Measurements from ENCODE around the gene SRRM3.

SRRM3 gene

DNA sequence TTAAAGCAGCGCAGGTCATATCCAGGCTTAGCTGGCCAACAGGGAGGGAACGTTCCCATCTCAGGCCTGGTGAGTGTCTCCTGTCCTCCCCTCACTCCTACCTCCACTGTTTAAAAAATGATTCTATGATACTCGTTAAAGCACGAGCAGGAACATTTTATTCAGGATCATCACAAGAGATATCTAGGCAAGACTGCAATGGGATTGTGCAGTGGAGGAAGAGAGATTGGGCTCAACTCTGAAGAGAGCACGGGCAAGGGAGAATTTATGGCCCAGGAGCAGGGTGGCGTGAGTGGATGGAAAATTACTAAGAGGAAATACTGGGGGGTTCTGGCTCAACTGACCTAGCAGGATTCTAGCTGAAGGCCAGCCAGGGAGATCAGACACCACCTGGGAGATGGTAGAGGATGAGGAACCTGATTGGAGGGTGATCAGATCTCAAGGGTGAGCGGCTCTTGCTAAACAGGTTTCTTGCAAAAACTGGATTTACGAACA, 91.8 kb downstream of the SRRM3 start:
- Histone ChIP-seq H3F3A (ENCODE audit: control insufficient read depth, insufficient read depth) (0 out of 2 replicates have a peak, but pooled peaks cover 3% of the 10 kb centered on the region), H3K4me1 (ENCODE audit: control insufficient read depth, low read length) (peaks cover 18% of the 10 kb centered on the region)
- TF ChIP-seq CTCF (IDR thresholded peaks at IDR 0.05; ENCODE audit: low read depth, low read length, poor library complexity, severe bottlenecking), result no peak

DNA sequence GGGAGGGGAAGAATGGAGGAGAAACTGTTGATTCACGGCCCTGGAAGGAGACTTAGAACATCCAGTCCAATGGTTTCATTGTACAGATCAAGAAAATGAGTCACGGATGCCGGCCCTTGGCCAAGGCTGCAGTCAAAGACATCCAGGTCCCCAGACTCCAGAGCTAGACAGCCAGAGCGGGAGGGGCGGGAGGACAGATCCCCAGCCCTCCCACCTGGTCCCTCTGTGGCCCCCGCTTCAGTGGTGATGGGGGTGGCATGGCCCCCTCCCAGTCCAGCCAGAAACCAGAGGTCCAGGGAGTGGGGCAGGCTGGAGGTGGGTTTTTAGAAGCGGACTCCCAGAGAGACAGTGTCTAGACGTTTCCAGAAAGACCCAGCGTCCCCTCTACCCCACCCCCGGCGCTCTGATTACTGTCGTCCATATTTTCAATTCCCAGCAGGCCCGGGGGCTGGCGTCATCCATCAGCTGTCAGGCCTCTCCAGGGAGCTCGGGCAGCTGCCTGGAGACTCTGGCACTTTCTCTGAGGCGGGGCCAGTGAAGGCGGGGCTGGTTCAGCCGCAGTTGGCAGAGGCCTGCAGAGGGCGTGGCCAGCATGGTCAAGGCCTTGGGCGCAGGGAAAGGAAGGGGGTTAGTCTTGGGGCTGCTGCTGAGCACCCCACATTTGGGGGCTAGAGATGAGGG, 92.8 kb downstream of the SRRM3 start:
- Histone ChIP-seq H3K27ac (ENCODE audit: low read depth, low read length) (no peak overlapping the region), H3K4me3 (ENCODE audit: low read length) (no peak overlapping the region), H4K20me1 (ENCODE audit: control insufficient read depth, insufficient read depth, low read depth, low read length) (0 out of 2 replicates have a peak, but pooled peaks cover 2% of the 10 kb centered on the region), H3K27me3 (ENCODE audit: control insufficient read depth, low read length) (peaks cover 29% of the 10 kb centered on the region), H3K4me2 (ENCODE audit: low read length) (peak overlapping the region; percentile 33), H3K79me2 (ENCODE audit: control insufficient read depth, low read length) (no peaks in the 10 kb centered on the region), H3K4me1 (ENCODE audit: control insufficient read depth, low read length) (peaks cover 18% of the 10 kb centered on the region), H3K9me2 (replicated peaks; ENCODE audit: control insufficient read depth, low read length) (no peaks in the 10 kb centered on the region), H3K9me3 (ENCODE audit: control insufficient read depth, insufficient read depth, low read length) (no peaks in the 10 kb centered on the region), H3K36me3 (ENCODE audit: control insufficient read depth, low read length) (no peaks in the 10 kb centered on the region), H3F3A (ENCODE audit: control insufficient read depth, insufficient read depth) (0 out of 2 replicates have a peak, but pooled peaks cover 3% of the 10 kb centered on the region)
- TF ChIP-seq CTCF (IDR thresholded peaks at IDR 0.05; ENCODE audit: low read depth, low read length, poor library complexity, severe bottlenecking) (no peak), EZH2phosphoT487 (IDR thresholded peaks at IDR 0.05; ENCODE audit: borderline replicate concordance, low read length) (no peak)

More for the DNA sequence above, 91.8 kb downstream of the SRRM3 start:
- H4K20me1 ChIP-seq (ENCODE audit: control insufficient read depth, insufficient read depth, low read depth, low read length), result 0 out of 2 replicates have a peak, but pooled peaks cover 2% of the 10 kb centered on the region
- no peaks in the 10 kb centered on the region for H3K9me3 ChIP-seq (ENCODE audit: control insufficient read depth, insufficient read depth, low read length)
- H3K27ac ChIP-seq (ENCODE audit: low read depth, low read length), result no peak overlapping the region
- H3K27me3 ChIP-seq (ENCODE audit: control insufficient read depth, low read length), result peaks cover 30% of the 10 kb centered on the region
- H3K4me2 ChIP-seq (ENCODE audit: low read length), result no peak overlapping the region
- no peaks in the 10 kb centered on the region for H3K9me2 ChIP-seq (replicated peaks; ENCODE audit: control insufficient read depth, low read length)
- no peak overlapping the region for H3K4me3 ChIP-seq (ENCODE audit: low read length)
- no peaks in the 10 kb centered on the region for H3K36me3 ChIP-seq (ENCODE audit: control insufficient read depth, low read length)
- no peaks in the 10 kb centered on the region for H3K79me2 ChIP-seq (ENCODE audit: control insufficient read depth, low read length)

GRCh38 chr7:76296743-76297740, 95.3 kb downstream of the SRRM3 start:
- peaks cover 45% of the 10 kb centered on the region for H3K27me3 ChIP-seq (ENCODE audit: control insufficient read depth, low read length)
- H4K20me1 ChIP-seq (ENCODE audit: control insufficient read depth, insufficient read depth, low read depth, low read length), result 0 out of 2 replicates have a peak, but pooled peaks cover 2% of the 10 kb centered on the region
- H3K9me3 ChIP-seq (ENCODE audit: control insufficient read depth, insufficient read depth, low read length), result no peaks in the 10 kb centered on the region
- no peak overlapping the region for H3K4me3 ChIP-seq (ENCODE audit: low read length)
- peaks cover 14% of the 10 kb centered on the region for H3K4me1 ChIP-seq (ENCODE audit: control insufficient read depth, low read length)
- no peaks in the 10 kb centered on the region for H3K36me3 ChIP-seq (ENCODE audit: control insufficient read depth, low read length)
- peaks cover 4% of the 10 kb centered on the region; the same call in 1 of the 2 replicates for H3F3A ChIP-seq (ENCODE audit: control insufficient read depth, insufficient read depth)
- no peak overlapping the region for H3K27ac ChIP-seq (ENCODE audit: low read depth, low read length)
- TF ChIP-seq EZH2phosphoT487 (IDR thresholded peaks at IDR 0.05; ENCODE audit: borderline replicate concordance, low read length) (no peak), CTCF (IDR thresholded peaks at IDR 0.05; ENCODE audit: low read depth, low read length, poor library complexity, severe bottlenecking) (no peak)
- H3K79me2 ChIP-seq (ENCODE audit: control insufficient read depth, low read length), result no peaks in the 10 kb centered on the region
- no peak overlapping the region for H3K4me2 ChIP-seq (ENCODE audit: low read length)
- no peaks in the 10 kb centered on the region for H3K9me2 ChIP-seq (replicated peaks; ENCODE audit: control insufficient read depth, low read length)
